ENCODE data around the gene NPPA. TPM values are rescaled to one million over a fixed set of nuclear protein-coding genes. Genes with fewer than 3 reads are reported as not detected.

Gene NPPA
- total RNA-seq, 3 donors from 2014 or later (not counting 1 experiment from before 2014, with no cell fraction given) = not detected

GRCh38 chr1:11797525-11798216 lies 49.9 kb downstream of the NPPA start:
- Mint-ChIP-seq H3K4me1 (peaks cover 16 to 17% of the 10 kb centered on the region in 2 donors), H3K36me3 (peaks cover 6% of the 10 kb centered on the region), H3K9me3 (no peaks in the 10 kb centered on the region), H3K27ac (no peak overlapping the region), H3K4me3 (no peak overlapping the region), H3K27me3 (ENCODE audit: low read depth in 2 of 2) (no peaks in the 10 kb centered on the region)
- H3K9me3 ChIP-seq (ENCODE audit: control insufficient read depth, insufficient read depth, low read length) = no peaks in the 10 kb centered on the region
- H3K27ac ChIP-seq (ENCODE audit: low read length) = no peak overlapping the region
- TF ChIP-seq CTCF (IDR thresholded peaks at IDR 0.05) = no peak
- H3K4me3 ChIP-seq (ENCODE audit: low read length) = no peak overlapping the region
- ATAC-seq (no peak), DNase-seq (no peak)
- WGBS (ENCODE audit: insufficient coverage) = 96% methylated on average over 5 of the region's 6 CpGs
- no peaks in the 10 kb centered on the region for H3K27me3 ChIP-seq (ENCODE audit: control insufficient read depth, insufficient read depth, low read length)
- intact Hi-C loops (cut with micrococcal nuclease) = no loop called here
- peaks cover 58% of the 10 kb centered on the region for H3K36me3 ChIP-seq (ENCODE audit: control insufficient read depth, insufficient read depth, low read length)
- H3K4me1 ChIP-seq (ENCODE audit: control insufficient read depth, insufficient read depth, low read length) = peaks cover 10% of the 10 kb centered on the region

GRCh38 chr1:11796036-11796828 lies 51.4 kb downstream of the NPPA start:
- H3K4me3 Mint-ChIP-seq = no peak overlapping the region
- peaks cover 2 to 12% of the 10 kb centered on the region in 2 donors for H3K4me1 Mint-ChIP-seq
- no peak for TF ChIP-seq CTCF (IDR thresholded peaks at IDR 0.05)
- Histone ChIP-seq H3K36me3 (ENCODE audit: control insufficient read depth, insufficient read depth, low read length) (peaks cover 68% of the 10 kb centered on the region), H3K4me3 (ENCODE audit: low read length) (no peak overlapping the region), H3K4me1 (ENCODE audit: control insufficient read depth, insufficient read depth, low read length) (peaks cover 3% of the 10 kb centered on the region), H3K27ac (ENCODE audit: low read length) (no peak overlapping the region), H3K27me3 (ENCODE audit: control insufficient read depth, insufficient read depth, low read length) (no peaks in the 10 kb centered on the region), H3K9me3 (ENCODE audit: control insufficient read depth, insufficient read depth, low read length) (no peaks in the 10 kb centered on the region)
- WGBS (ENCODE audit: insufficient coverage) = 99% methylated on average over 15 of the region's 15 CpGs
- intact Hi-C loops (cut with micrococcal nuclease) = no loop called here
- no peaks in the 10 kb centered on the region for H3K27me3 Mint-ChIP-seq (ENCODE audit: low read depth in 2 of 2)
- peaks cover 6% of the 10 kb centered on the region for H3K36me3 Mint-ChIP-seq
- DNase-seq = no peak
- H3K9me3 Mint-ChIP-seq = no peaks in the 10 kb centered on the region
- ATAC-seq = no peak
- no peak overlapping the region for H3K27ac Mint-ChIP-seq

Other genes starting within 250 kb of the NPPA start
- 1 to 10 TPM; 5.9 to 7.9 (median 6.7) TPM for gene FBXO2, start 193.4 kb downstream of the NPPA start, total RNA-seq
- 10 to 100 TPM; 57.6 to 79.1 (median 69.8) TPM for gene FBXO44, start 192.9 kb downstream of the NPPA start, total RNA-seq
- 10 to 100 TPM; 22.6 to 38.0 (median 28.1) TPM for gene FBXO6, start 183.6 kb downstream of the NPPA start, total RNA-seq
- gene MAD2L2, start 166.6 kb downstream of the NPPA start, total RNA-seq = 10 to 100 TPM; 50.6 to 66.0 (median 60.4) TPM
- gene DRAXIN, start 156.1 kb downstream of the NPPA start, total RNA-seq = 10 to 100 TPM; 10.9 to 24.9 (median 12.1) TPM
- 100 to 1,000 TPM in 2 of 3 donors, 10 to 100 TPM in 1; 94.6 to 122 (median 104) TPM for gene AGTRAP, start 111.6 kb downstream of the NPPA start, total RNA-seq
- gene C1orf167, start 85.6 kb downstream of the NPPA start, total RNA-seq = under 1 TPM in 1 of 3 donors, not detected in 2; 0.15 TPM
- gene MTHFR, start 41.8 kb downstream of the NPPA start, total RNA-seq = 10 to 100 TPM; 61.8 to 78.4 (median 69.5) TPM
- 10 to 100 TPM; 21.4 to 28.6 (median 25.6) TPM for gene CLCN6, start 41.6 kb downstream of the NPPA start, total RNA-seq
- gene NPPB, start 11.2 kb upstream of the NPPA start, total RNA-seq = not detected
- gene KIAA2013, start 78.6 kb upstream of the NPPA start, total RNA-seq = 10 to 100 TPM; 32.0 to 44.8 (median 40.4) TPM
- 10 to 100 TPM; 69.8 to 80.5 (median 80.4) TPM for gene PLOD1, start 86.9 kb upstream of the NPPA start, total RNA-seq
- gene MFN2, start 132.7 kb upstream of the NPPA start, total RNA-seq = 10 to 100 TPM; 54.7 to 65.9 (median 55.8) TPM
- 10 to 100 TPM; 27.2 to 28.5 (median 27.9) TPM for gene MIIP, start 171.7 kb upstream of the NPPA start, total RNA-seq
- 1 to 10 TPM in 1 of 3 donors, under 1 TPM in 2; 0.34 to 1.7 (median 0.50) TPM for gene TNFRSF8, start 215.5 kb upstream of the NPPA start, total RNA-seq

Data from natural killer cell (primary cell).